ENCODE measurements around the gene ZNF469. TPM values are rescaled to one million over a fixed set of nuclear protein-coding genes. Genes with fewer than 3 reads are reported as not detected.

The ZNF469 gene
- total and polyA plus RNA-seq, 2 of the 13 experiments (the other 11 are each of a cell fraction or from before 2014, with no cell fraction given): not detected

GRCh38 chr16:88387941-88388627 is 5.3 kb downstream of the ZNF469 start (continued):
- TF ChIP-seq FIP1L1 (IDR thresholded peaks at IDR 0.05; ENCODE audit: borderline replicate concordance, insufficient read depth, low read depth, low read length): no peak
- no peak for TF ChIP-seq NFE2 (CRISPR knock-in tag; IDR thresholded peaks at IDR 0.05)
- TF ChIP-seq ZNF567 (CRISPR knock-in tag; IDR thresholded peaks at IDR 0.05; ENCODE audit: borderline replicate concordance): no peak
- TF ChIP-seq FOXA3 (CRISPR knock-in tag; IDR thresholded peaks at IDR 0.05): peak; percentile 40; the same call in 1 of the 2 replicates
- TF ChIP-seq ZBTB46 (CRISPR knock-in tag; IDR thresholded peaks at IDR 0.05; ENCODE audit: borderline replicate concordance): no peak
- no peak for TF ChIP-seq ZBTB44 (CRISPR knock-in tag; IDR thresholded peaks at IDR 0.05)
- TF ChIP-seq MTF2 (CRISPR knock-in tag; IDR thresholded peaks at IDR 0.05; ENCODE audit: borderline replicate concordance): 0 out of 2 replicates have a peak, but pooled peaks have one; percentile 25
- TF ChIP-seq ZFP36 (IDR thresholded peaks at IDR 0.05; ENCODE audit: borderline replicate concordance, low read depth, low read length, partially characterized antibody): no peak
- TF ChIP-seq PAWR (CRISPR knock-in tag; IDR thresholded peaks at IDR 0.05; ENCODE audit: borderline replicate concordance): 0 out of 2 replicates have a peak, but pooled peaks have one; percentile 49
- TF ChIP-seq ZSCAN22 (CRISPR knock-in tag; IDR thresholded peaks at IDR 0.05): no peak
- TF ChIP-seq TEAD3 (CRISPR knock-in tag; optimal IDR thresholded peaks at IDR 0.05; ENCODE audit: borderline replicate concordance): peak; percentile 95
- no peak for TF ChIP-seq NPAS2 (CRISPR knock-in tag; IDR thresholded peaks at IDR 0.05; ENCODE audit: borderline replicate concordance)
- TF ChIP-seq ZNF281 (CRISPR knock-in tag; IDR thresholded peaks at IDR 0.05; ENCODE audit: borderline replicate concordance): no peak
- no peak for TF ChIP-seq TRIM24 (CRISPR knock-in tag; IDR thresholded peaks at IDR 0.05)
